ENCODE data around the gene CDYL. TPM values are rescaled to one million over a fixed set of nuclear protein-coding genes. Genes with fewer than 3 reads are reported as not detected.

Gene CDYL
- total and polyA plus RNA-seq, 4 donors: 3.3 to 25.4 (median 11.0) TPM

DNA sequence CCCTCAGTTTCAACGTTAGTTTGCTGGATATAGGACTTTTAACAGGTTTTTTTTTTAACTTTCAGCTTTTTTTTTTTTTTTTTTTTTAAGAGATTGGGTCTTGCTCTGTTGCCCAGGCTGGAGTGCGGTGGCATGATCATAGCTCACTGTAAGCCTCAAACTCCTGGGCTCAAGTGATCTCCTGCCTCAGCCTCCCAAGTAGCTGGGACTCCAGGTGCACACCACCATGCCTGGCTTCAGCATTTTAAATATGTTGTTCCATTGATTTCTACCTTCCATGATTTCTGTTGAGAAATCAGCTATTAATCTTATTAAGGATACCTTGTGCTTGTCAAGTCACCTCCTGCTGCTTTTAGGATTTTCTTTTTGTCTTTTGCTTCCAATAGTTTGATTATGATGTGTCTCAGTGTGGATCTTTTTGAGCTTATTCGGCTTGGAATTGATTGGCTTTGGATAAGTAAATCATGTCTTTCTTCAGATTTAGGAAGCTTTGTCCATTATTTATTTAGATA lies 52.0 kb downstream of the CDYL start:
- H3K9ac ChIP-seq (ENCODE audit: low read depth in 1 of 2, low read length in 2 of 2): no peak overlapping the region
- WGBS: 96% methylated on average over 3 of the region's 3 CpGs
- no peaks in the 10 kb centered on the region for H3K27me3 ChIP-seq (ENCODE audit: control insufficient read depth in 4 of 4, insufficient read depth in 4 of 4, low read length in 3 of 4)
- H3K36me3 ChIP-seq (ENCODE audit: control insufficient read depth in 4 of 4, insufficient read depth in 3 of 4, low read depth in 1 of 4, low read length in 3 of 4): no peaks in the 10 kb centered on the region
- H3K9me3 ChIP-seq (ENCODE audit: control insufficient read depth in 4 of 4, low read length in 3 of 4): peaks cover 1 to 14% (median 10%) of the 10 kb centered on the region in 4 donors
- no peaks in the 10 kb centered on the region for H3K4me1 ChIP-seq (ENCODE audit: control insufficient read depth in 4 of 4, insufficient read depth in 4 of 4, low read length in 3 of 4)
- no peak for TF ChIP-seq GABPA (IDR thresholded peaks at IDR 0.05 in 1 of 2, conservative IDR thresholded peaks at IDR 0.05 in 1 of 2)
- TF ChIP-seq HNF4A (conservative IDR thresholded peaks at IDR 0.05): no peak
- TF ChIP-seq, protein P1, sequence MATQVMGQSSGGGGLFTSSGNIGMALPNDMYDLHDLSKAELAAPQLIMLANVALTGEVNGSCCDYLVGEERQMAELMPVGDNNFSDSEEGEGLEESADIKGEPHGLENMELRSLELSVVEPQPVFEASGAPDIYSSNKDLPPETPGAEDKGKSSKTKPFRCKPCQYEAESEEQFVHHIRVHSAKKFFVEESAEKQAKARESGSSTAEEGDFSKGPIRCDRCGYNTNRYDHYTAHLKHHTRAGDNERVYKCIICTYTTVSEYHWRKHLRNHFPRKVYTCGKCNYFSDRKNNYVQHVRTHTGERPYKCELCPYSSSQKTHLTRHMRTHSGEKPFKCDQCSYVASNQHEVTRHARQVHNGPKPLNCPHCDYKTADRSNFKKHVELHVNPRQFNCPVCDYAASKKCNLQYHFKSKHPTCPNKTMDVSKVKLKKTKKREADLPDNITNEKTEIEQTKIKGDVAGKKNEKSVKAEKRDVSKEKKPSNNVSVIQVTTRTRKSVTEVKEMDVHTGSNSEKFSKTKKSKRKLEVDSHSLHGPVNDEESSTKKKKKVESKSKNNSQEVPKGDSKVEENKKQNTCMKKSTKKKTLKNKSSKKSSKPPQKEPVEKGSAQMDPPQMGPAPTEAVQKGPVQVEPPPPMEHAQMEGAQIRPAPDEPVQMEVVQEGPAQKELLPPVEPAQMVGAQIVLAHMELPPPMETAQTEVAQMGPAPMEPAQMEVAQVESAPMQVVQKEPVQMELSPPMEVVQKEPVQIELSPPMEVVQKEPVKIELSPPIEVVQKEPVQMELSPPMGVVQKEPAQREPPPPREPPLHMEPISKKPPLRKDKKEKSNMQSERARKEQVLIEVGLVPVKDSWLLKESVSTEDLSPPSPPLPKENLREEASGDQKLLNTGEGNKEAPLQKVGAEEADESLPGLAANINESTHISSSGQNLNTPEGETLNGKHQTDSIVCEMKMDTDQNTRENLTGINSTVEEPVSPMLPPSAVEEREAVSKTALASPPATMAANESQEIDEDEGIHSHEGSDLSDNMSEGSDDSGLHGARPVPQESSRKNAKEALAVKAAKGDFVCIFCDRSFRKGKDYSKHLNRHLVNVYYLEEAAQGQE (IDR thresholded peaks at IDR 0.05): no peak
- no peak for TF ChIP-seq FOXA2 (IDR thresholded peaks at IDR 0.05)
- no peak for TF ChIP-seq NR2F2 (IDR thresholded peaks at IDR 0.05)
- TF ChIP-seq ATF3 (IDR thresholded peaks at IDR 0.05): no peak
- TF ChIP-seq, protein P2, sequence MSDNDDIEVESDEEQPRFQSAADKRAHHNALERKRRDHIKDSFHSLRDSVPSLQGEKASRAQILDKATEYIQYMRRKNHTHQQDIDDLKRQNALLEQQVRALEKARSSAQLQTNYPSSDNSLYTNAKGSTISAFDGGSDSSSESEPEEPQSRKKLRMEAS (IDR thresholded peaks at IDR 0.05): no peak
- no peak for TF ChIP-seq RAD21 (IDR thresholded peaks at IDR 0.05)
- TF ChIP-seq TAF1 (conservative IDR thresholded peaks at IDR 0.05): no peak
- TF ChIP-seq FOXA1 (IDR thresholded peaks at IDR 0.05): no peak
- TF ChIP-seq RXRA (IDR thresholded peaks at IDR 0.05): no peak
- TF ChIP-seq HNF4G (IDR thresholded peaks at IDR 0.05): no peak
- no peak for TF ChIP-seq SP1 (IDR thresholded peaks at IDR 0.05)
- no peak for TF ChIP-seq ZBTB33 (IDR thresholded peaks at IDR 0.05)
- TF ChIP-seq CTCF (IDR thresholded peaks at IDR 0.05; ENCODE audit: low read depth, low read length, missing input control): no peak
- DNase-seq (ENCODE audit: low spot score): no peak
- H3K27ac ChIP-seq (ENCODE audit: low read depth in 1 of 2, low read length in 2 of 2): no peak overlapping the region
- no peak overlapping the region for H3K4me3 ChIP-seq (ENCODE audit: low read depth in 1 of 3, low read length in 3 of 3)

- Histone ChIP-seq H3K4me3 (ENCODE audit: low read depth in 1 of 3, low read length in 3 of 3) (no peak overlapping the region), H3K9ac (ENCODE audit: low read depth in 1 of 2, low read length in 2 of 2) (no peak overlapping the region)
- no peak for DNase-seq (ENCODE audit: low spot score)
Observed at GRCh38 chr6:4829089-4829488, 52.9 kb downstream of the CDYL start.

More at GRCh38 chr6:4829089-4829488, 52.9 kb downstream of the CDYL start:
- H3K27me3 ChIP-seq (ENCODE audit: control insufficient read depth in 4 of 4, insufficient read depth in 4 of 4, low read length in 3 of 4): no peaks in the 10 kb centered on the region
- no peak for TF ChIP-seq EGR1 (IDR thresholded peaks at IDR 0.05; ENCODE audit: low read depth in 2 of 2)
- TF ChIP-seq, protein P1 (IDR thresholded peaks at IDR 0.05): no peak
- no peak for TF ChIP-seq RXRA (IDR thresholded peaks at IDR 0.05)
- no peak for TF ChIP-seq TAF1 (conservative IDR thresholded peaks at IDR 0.05)
- no peak for TF ChIP-seq FOXA1 (IDR thresholded peaks at IDR 0.05)
- TF ChIP-seq GABPA (IDR thresholded peaks at IDR 0.05 in 1 of 2, conservative IDR thresholded peaks at IDR 0.05 in 1 of 2): no peak
- no peak for TF ChIP-seq HNF4A (conservative IDR thresholded peaks at IDR 0.05)
- TF ChIP-seq FOXA2 (IDR thresholded peaks at IDR 0.05): no peak
- H3K27ac ChIP-seq (ENCODE audit: low read depth in 1 of 2, low read length in 2 of 2): no peak overlapping the region
- H3K36me3 ChIP-seq (ENCODE audit: control insufficient read depth in 4 of 4, insufficient read depth in 3 of 4, low read depth in 1 of 4, low read length in 3 of 4): no peaks in the 10 kb centered on the region
- H3K9me3 ChIP-seq (ENCODE audit: control insufficient read depth in 4 of 4, low read length in 3 of 4): peaks cover 1 to 14% (median 10%) of the 10 kb centered on the region in 4 donors
- H3K4me1 ChIP-seq (ENCODE audit: control insufficient read depth in 4 of 4, insufficient read depth in 4 of 4, low read length in 3 of 4): no peaks in the 10 kb centered on the region

Data from liver (tissue), 9 donors.